ENCODE results near the gene ABHD2.

GRCh38 chr15:89051875-89052274, 36.4 kb upstream of the ABHD2 start:
- TF ChIP-seq CTCF (IDR thresholded peaks at IDR 0.05; ENCODE audit: low read depth, low read length, poor library complexity, severe bottlenecking), result no peak
- TF ChIP-seq EZH2phosphoT487 (IDR thresholded peaks at IDR 0.05; ENCODE audit: borderline replicate concordance, low read length), result no peak

All from DOHH2 (cell line).